ENCODE measurements around the gene SHLD2.

The SHLD2 gene, protein sequence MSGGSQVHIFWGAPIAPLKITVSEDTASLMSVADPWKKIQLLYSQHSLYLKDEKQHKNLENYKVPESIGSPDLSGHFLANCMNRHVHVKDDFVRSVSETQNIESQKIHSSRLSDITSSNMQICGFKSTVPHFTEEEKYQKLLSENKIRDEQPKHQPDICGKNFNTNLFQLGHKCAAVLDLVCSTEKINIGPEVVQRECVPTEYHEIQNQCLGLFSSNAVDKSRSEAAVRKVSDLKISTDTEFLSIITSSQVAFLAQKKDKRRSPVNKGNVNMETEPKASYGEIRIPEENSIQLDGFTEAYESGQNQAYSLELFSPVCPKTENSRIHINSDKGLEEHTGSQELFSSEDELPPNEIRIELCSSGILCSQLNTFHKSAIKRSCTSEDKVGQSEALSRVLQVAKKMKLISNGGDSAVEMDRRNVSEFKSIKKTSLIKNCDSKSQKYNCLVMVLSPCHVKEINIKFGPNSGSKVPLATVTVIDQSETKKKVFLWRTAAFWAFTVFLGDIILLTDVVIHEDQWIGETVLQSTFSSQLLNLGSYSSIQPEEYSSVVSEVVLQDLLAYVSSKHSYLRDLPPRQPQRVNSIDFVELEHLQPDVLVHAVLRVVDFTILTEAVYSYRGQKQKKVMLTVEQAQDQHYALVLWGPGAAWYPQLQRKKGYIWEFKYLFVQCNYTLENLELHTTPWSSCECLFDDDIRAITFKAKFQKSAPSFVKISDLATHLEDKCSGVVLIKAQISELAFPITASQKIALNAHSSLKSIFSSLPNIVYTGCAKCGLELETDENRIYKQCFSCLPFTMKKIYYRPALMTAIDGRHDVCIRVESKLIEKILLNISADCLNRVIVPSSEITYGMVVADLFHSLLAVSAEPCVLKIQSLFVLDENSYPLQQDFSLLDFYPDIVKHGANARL

GRCh38 chr10:87094373-87095235, at the start of gene SHLD2, which contains the start of gene GLUD1:
SHLD2 (plus strand) TSS chr10:87095206; CDS start chr10:87151355, 56,149 bp downstream.
GLUD1 (minus strand) TSS chr10:87094843; CDS start chr10:87094769, 74 bp downstream.
- peak within 1 kb of the TSS; percentile 99 for H3K27ac ChIP-seq
- TF ChIP-seq ZFX (IDR thresholded peaks at IDR 0.05; ENCODE audit: borderline replicate concordance) (no peak), CTCF (IDR thresholded peaks at IDR 0.05) (no peak)

DNA sequence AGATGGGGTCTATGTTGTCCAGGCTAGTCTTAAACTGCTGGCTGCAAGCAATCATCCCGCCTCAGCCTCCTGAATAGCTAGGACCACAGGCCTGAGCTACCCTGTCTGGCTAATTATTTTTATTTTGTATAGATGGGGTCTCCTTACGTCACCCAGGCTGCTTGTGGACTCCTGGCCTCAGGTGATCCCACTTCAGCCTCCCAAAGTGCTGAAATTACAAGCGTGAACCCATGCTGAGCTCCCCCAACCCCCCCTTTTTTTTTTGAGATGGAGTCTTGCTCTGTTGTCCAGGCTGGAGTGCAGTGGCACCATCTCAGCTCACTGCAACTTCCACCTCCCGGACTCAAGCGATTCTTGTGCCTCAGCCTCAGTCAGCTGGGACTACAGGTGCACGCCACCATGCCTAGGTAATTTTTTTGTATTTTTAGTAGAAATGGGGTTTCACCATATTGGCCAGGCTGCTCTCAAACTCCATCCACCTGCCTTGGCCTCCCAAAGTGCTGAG, 49.5 kb upstream of the SHLD2 start:
- no peak for TF ChIP-seq CTCF (IDR thresholded peaks at IDR 0.05)
- TF ChIP-seq ZFX (IDR thresholded peaks at IDR 0.05; ENCODE audit: borderline replicate concordance), result no peak
- H3K27ac ChIP-seq, result no peak overlapping the region

DNA sequence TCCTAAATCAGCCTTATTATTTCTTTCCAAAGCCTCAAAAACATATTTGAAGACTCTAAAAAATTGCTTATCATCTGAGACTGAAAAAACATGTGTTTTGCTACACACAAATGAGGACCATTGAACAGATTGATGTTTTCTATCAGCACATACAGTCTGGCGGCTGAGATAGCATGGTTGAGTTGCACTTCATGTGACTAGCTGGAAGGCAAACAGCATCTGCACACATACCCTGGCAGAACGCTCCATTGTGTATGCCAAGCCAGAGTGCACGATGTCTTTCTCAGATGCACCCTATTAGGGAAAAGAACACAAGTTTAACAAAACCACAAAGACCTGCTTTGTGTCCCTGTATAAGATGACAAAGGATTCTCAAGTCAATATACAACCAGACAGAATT, 41.9 kb upstream of the SHLD2 start:
- H3K27ac ChIP-seq, result peak overlapping the region; percentile 28; the same call in 1 of the 2 replicates

DNA sequence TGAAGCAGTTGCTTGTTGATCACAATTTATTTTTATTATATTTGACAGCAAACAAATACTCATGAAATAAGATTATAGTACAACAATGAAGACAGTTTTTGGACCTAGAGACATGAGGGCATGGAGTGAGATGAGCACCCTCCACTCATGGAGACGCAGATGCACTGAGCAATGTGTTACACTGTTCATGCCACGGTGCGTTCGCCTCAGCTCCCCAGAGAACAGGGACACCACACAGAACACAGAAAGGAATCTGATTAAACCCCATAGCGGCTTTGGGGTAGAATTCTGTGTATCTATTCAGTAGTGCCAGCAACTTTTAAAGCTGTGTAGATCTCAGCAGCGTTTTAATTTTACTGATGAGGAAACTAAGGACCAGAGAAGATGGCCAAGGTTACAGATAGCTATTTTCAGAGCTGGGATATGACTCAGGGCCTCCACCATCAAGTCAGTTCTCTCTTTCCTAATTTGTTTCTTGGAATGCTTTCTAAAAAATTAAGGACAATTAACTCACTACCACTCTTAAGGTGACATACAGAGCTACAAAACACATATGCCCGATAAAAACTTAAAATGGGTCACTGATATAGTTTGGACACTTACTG, 41.3 kb upstream of the SHLD2 start:
- no peak for TF ChIP-seq ZFX (IDR thresholded peaks at IDR 0.05; ENCODE audit: borderline replicate concordance)
- no peak for TF ChIP-seq CTCF (IDR thresholded peaks at IDR 0.05)
- H3K27ac ChIP-seq, result peak overlapping the region; percentile 28; the same call in 1 of the 2 replicates

More for the DNA sequence above, 41.9 kb upstream of the SHLD2 start:
- TF ChIP-seq CTCF (IDR thresholded peaks at IDR 0.05) (no peak), ZFX (IDR thresholded peaks at IDR 0.05; ENCODE audit: borderline replicate concordance) (no peak)

- TF ChIP-seq CTCF (IDR thresholded peaks at IDR 0.05), result no peak
- no peak for TF ChIP-seq ZFX (IDR thresholded peaks at IDR 0.05; ENCODE audit: borderline replicate concordance)
- H3K27ac ChIP-seq, result no peak overlapping the region
Observed at GRCh38 chr10:87054373-87055295, 40.4 kb upstream of the SHLD2 start.
